ENCODE data around the gene ADAMTS14.

ADAMTS14 gene

DNA sequence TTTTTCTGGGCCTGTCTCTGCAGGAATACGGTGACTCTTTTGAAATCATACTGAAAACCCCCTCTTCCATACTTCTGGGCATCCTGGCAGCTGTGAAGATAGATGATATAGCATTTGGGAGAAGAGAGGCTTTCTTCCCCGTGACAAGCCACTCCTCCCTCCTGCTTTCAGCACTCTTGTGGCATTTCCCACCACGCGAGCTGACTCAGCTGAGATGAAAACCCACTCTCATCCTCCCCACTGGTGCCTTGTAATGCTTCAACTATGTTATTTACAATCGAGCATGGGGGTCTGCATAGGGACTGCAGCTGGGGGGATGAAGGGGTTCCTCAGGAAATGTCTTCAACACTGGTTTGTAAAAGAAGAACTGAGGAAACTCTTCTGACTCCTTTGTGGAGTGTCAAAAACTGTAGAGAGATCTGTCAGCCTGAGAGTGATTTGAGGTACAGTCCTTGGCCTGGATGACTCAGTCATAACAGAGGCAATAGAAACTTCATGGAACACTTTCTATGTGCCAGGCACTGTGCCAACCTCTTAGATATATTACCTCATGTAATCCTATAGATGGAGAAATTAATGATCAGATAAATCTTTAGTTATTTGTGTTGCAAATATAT, 114.6 kb downstream of the ADAMTS14 start:
- no peak for DNase-seq (ENCODE audit: low spot score)

DNA sequence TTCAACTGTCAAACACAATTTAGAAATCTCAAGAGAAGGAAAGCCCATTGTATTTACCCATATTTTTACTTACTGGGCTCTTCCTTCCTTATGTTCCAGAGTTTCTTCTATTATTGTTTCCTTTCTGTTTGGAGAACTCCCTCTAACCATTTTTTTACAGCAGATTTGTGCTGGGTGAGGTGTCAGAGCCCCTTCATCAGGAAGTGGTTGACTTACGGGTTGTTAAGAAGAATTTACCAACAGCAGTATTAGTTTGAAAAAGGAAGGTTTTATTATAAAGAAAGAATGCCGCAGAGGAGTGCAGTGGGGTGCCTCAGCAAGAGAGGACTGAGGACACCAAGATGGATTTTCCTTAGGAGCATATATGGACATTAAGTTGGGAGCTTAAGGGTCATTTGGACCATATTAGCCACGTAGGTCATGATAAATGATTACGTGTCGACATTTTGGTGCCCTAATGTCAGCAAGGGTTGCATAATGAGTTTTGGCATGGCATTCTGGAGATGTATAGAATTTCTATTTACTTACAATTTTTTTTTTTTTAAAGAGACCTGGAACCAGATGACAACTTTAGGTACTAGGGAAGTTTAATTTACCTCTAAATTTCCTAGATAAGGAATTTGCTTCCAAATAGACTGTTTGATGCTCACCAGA, 119.2 kb downstream of the ADAMTS14 start:
- DNase-seq (ENCODE audit: low spot score), result no peak

DNA sequence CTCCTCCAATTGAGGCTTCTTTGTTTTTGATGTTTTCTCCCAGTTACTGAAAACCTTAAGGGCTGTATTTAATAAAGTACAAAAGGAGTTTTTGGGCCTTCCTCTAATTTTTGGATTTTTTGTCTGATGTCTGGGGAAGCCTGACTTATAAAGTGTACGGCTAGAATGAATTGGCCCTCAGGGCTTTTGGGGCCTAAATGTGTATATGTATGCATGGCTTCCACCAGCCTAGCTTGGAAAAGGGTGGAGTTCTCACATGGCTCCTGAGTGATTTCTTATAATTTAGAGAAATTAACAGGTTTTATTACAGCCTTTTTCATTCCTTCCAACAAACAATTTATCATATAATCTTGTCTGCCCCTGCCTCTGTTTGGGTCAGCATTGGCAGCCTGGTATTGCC, 123.3 kb downstream of the ADAMTS14 start:
- DNase-seq (ENCODE audit: low spot score), result no peak

DNA sequence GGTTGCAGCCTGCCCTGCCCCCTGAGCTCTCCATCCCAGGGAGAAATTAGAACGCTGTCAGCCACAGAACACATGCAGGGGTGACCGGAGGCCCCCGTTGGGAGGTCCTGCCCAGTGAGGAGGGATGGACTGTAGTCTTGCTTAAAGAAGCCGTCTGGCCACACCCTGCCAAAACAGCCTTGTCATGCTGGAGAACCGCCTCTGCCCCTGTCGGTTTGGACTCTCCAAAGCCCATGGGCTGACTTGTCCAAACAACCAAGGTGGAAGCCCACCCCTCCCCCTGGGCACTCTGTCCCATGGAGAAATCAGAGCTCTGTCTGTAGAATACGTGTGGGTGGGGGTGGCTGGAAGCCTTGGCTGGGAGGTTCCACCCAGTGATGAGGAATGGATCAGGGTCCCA, 125.5 kb downstream of the ADAMTS14 start:
- DNase-seq (ENCODE audit: low spot score), result no peak

DNA sequence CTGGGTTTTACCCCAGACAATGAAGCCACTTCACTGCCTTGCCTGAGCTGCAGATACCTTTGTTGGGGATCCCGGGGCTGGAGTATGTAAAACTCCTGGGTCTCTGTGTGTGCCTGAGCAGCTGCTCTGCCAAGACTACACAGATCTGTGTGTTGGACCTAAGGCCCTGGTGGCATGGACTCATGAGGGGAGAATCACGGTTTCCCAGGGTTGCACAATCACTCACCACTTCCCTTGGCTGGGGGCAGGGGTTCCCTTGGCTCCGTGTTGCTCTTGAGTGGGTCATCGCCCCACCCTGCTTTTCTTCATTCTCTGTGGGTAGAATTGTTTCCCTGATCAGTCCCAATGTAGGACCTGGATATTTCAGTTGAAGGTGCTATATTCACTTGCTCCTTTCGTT, 126.8 kb downstream of the ADAMTS14 start:
- no peak for DNase-seq (ENCODE audit: low spot score)

DNA sequence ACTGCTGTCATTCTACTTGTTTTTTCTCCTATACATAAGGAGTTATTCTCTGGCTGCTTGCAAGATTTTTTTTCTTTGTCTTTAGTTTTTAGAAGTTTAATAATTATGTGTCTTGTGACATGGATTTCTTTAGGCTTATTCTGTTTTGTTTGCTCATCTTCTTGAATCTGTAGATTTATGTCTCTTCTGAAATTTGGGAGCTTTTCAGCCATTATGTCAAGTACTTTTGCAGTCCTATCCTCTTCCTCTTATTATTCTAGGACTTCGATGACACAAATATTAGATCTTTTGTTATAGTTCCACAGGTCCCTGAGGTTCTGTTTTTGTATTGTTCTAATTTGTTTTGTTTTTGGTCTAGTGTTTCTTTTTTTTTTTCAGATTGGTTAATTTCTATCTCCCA, 129.5 kb downstream of the ADAMTS14 start:
- DNase-seq (ENCODE audit: low spot score), result no peak

DNA sequence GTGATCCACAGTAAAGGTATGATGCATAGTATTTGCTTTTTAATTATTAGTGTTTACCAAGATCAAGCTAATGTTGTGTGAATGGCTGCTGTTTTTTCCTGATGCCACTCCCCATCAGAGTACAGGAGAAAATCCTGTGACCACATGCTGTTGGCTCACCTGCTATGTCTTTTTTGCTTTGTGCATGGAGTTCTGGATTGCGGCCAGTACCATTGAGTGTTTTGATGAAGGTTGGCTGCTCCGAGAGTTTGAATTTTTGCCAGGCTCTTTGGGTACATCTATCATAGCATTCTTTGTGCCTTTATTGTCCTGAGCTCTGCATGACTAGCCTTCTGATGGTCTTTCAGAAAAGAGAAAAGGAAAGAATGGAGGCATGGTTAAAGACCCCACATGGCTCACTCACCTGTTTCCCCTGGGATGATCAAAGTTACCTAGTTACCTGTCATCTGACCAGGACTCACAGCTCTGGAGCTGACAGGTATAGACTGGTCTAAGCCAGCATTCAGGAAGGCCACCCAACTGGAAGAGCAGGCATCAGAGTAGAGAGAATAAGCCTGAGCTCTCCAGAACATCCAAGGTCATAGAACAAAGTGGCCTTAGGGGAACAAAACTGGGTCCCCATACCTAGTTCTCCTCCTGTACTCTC, 131.6 kb downstream of the ADAMTS14 start:
- DNase-seq (ENCODE audit: low spot score), result no peak

DNA sequence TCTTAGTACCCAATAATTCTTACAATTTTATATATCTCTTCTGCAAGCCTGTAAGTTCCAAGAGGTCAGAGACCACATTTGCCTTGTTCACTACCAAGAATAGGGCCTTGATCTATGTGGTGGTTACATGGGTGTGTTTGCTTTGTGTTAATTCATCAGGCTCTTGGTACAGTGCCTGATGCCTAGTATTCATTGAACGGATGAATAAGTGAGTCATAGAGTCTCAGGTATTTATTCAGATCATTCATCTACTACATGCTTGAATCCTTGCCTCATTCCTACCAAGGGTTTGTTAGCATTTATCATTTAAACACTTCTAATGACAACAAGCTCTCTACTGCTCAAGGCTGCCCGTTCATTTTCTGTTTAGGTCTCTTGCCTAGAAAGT, 132.1 kb downstream of the ADAMTS14 start:
- DNase-seq (ENCODE audit: low spot score), result no peak

DNA sequence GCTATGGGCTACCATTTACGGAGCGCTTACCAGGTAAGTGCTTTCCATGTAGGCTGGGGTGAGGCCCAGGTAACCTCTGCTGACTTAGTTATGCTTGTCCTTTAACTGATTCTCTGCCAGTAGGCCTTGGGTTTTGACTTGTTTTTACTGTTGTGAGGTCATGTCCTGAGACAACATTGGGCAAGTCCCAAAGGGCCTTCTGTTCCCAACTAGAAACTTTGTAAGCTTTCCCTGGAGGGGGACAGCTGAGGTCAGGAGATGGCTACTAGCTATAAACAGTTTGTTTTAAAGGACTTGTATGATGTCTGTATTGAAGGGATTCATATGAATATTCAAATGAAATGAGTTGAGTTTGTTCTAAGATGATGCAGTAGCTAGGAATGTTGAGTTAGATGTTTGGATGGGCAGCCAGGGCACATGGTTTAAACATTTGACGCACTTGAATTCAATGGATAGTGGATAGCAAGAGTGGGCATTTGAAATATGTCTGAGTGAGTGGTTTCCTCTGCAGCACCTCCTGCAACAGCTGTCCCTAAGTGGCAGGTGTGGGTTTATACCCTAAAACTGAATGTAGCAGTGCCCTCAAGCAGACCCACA, 133.4 kb downstream of the ADAMTS14 start:
- DNase-seq (ENCODE audit: low spot score), result no peak

DNA sequence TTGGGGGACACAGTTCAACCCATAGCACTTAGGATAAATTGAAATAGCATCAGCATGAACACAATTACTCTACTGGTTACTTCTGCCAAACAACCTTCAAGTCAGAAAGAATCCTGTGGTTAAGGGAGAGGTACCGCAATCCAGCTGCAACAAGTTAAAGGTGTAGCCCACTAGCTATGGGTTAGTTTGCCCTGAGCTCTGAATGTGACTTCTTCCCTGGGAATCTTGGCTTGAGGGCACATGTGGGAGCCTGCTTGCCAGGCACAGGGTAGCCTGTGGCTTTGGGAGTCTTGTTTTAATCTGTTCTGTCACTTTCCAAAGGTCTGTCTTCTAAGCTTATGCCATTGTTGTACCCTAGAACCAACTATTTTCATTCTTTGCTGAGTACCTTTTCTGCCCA, 134.5 kb downstream of the ADAMTS14 start:
- DNase-seq (ENCODE audit: low spot score), result no peak

DNA sequence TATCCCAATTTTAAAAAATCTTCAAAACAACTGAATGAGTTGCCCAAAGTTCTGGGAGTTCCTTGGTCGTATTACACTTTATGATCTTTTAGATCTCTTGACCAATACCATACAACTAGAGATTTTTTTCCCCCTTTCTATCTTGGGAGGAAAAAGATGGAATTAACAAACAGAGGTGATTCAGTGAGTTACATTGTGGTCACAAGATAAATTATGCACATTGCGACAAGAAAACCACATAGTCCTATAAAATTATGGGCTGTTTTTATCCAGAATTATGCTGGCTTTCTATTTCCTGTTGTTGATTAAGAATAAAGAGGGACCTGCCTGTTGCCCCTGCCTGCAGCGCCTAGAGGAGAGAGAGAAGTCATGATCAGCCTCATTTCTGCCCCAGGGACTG, 135.2 kb downstream of the ADAMTS14 start:
- no peak for DNase-seq (ENCODE audit: low spot score)

DNA sequence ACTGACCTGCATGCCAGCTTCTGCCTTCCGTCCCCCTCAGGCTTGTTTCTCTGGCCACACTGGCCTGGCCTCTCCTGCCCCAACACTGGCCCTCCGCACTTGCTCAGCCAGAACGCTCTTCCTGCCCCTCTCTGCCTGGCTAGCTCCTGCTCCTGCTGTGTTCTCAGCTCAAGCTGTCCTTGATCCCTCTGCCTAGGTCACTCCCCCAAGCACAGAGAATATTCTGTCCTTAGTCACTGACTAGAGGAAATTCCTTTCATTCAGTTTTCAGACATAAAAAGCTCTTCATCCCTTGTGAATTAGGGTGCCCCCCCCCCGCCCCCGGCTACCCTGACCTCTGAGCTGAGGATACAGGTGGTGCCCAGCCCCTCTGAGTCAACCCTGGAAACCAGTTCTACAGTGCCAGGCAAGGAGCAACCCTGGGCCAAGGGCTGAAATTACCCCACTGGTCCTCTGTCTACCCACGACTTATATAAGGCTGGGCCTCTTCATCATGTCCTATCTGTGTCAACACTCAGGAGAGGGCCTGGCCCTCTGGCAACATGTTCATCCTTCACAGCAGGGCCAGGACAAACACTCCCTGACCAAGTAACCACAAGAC, 136.8 kb downstream of the ADAMTS14 start:
- no peak for DNase-seq (ENCODE audit: low spot score)

DNA sequence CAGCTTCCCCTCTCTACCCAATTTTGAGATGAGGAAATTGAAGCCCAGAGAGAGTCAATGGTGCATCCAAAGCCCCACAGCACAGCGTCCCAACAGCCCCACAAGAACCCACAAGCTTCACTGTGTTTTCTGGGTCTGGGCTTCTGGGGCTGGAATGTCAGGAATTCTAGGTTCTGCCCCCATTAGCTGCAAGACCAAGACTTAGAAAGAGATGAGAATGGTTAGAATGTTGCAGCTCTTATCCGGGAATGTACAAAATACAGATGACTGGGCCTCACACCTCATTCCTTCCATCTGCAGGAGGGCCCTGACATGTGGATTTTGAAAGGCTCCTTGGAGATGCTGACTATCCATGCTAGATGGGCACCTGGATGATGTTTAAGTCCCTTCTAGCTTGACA, 137.4 kb downstream of the ADAMTS14 start:
- no peak for DNase-seq (ENCODE audit: low spot score)

DNA sequence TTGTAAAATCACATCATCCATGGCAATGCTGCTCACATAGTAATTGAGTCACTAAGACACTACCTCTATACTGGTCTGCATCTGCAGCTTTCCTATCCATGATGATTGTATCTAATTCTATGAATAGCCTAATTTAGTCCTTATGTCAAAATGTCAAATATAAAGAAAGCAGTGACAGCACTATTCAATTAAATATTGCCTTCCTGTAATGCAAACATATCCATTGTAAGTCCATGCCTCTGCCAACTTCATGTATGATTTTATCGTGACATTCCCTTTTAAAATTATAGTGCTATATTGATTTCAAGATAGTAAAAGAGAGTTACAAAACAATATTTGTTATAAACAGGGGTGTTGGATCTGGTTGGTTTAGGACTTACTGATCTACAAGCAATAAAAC, 138.7 kb downstream of the ADAMTS14 start:
- DNase-seq (ENCODE audit: low spot score), result no peak

DNA sequence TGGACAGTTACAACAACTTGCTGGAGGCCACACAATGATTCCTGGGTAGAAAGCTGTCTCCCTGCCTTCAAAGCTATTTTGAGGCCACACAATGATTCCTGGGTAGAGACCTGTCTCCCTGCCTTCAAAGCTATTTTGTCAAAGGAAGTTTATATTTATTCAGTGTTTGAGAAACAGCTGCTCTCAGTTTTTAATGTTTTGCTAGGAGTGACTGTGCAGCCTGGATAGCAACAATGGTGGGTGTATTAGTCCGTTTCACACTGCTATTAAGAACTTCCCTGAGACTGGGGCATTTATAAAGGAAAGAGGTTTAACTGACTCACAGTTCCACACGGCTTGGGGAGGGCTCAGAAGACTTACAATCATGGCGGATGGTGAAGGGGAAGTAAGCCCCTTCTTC, 139.6 kb downstream of the ADAMTS14 start:
- DNase-seq (ENCODE audit: low spot score), result no peak
